Measurements from ENCODE around the gene PTPRE. TPM values are rescaled to one million over a fixed set of nuclear protein-coding genes. Genes with fewer than 3 reads are reported as not detected.

The PTPRE gene
- total and polyA plus RNA-seq, 10 of the 15 experiments (the other 5 are each of a cell fraction or from before 2014, with no cell fraction given): 2.9 to 7.6 (median 5.8) TPM

- CTCF ChIA-PET: no interaction called here
- FAIRE-seq: no peak
Observed at GRCh38 chr10:127979045-127979444, 72.1 kb downstream of the PTPRE start.

More at GRCh38 chr10:127979045-127979444, 72.1 kb downstream of the PTPRE start:
- no peaks in the 10 kb centered on the region for H3K36me3 ChIP-seq (ENCODE audit: control insufficient read depth in 2 of 2, insufficient read depth in 2 of 2, low read length in 1 of 2)
- no peak overlapping the region for H3K4me2 ChIP-seq (ENCODE audit: control insufficient read depth, insufficient read depth)
- no peaks in the 10 kb centered on the region; a peak in 1 of 4 replicates for H3K27me3 ChIP-seq (replicated peaks in 1 of 2; ENCODE audit: control insufficient read depth in 2 of 2, insufficient read depth in 2 of 2, low read length in 1 of 2)
- intact Hi-C loops (cut with micrococcal nuclease; ENCODE audit: unreplicated experiment) (no loop called here), in situ Hi-C loops (cut with MboI) (no loop called here)
- H4K20me1 ChIP-seq (ENCODE audit: control insufficient read depth, insufficient read depth): no peaks in the 10 kb centered on the region
- H3K9ac ChIP-seq (ENCODE audit: control insufficient read depth, insufficient read depth, low read length): no peak overlapping the region
- H3K4me3 ChIP-seq: no peak overlapping the region
- WGBS (ENCODE audit: insufficient coverage, insufficient replicate concordance, low lambda C conversion rate, missing lambda C conversion rate): 12% methylated on average over 5 of the region's 5 CpGs
- H2AFZ ChIP-seq (ENCODE audit: control insufficient read depth, low read depth, low read length): no peak overlapping the region
- no peaks in the 10 kb centered on the region for H3K4me1 ChIP-seq (ENCODE audit: control insufficient read depth, insufficient read depth, low read length)
- ATAC-seq: no peak
- no peak overlapping the region for H3K27ac ChIP-seq (ENCODE audit: control insufficient read depth, insufficient read depth)
- H3K79me2 ChIP-seq (ENCODE audit: control insufficient read depth, insufficient read depth, low read length): no peaks in the 10 kb centered on the region
- no TSS peak for BruUV-seq (replicated peaks)
- TF ChIP-seq RELA (IDR thresholded peaks at IDR 0.05; ENCODE audit: borderline replicate concordance, partially characterized antibody) (no peak), TAF1 (IDR thresholded peaks at IDR 0.05; ENCODE audit: borderline replicate concordance, low read depth, low read length) (no peak), PRDM15 (CRISPR knock-in tag; IDR thresholded peaks at IDR 0.05) (no peak), PML (IDR thresholded peaks at IDR 0.05; ENCODE audit: low read length) (no peak), MEF2A (IDR thresholded peaks at IDR 0.05; ENCODE audit: insufficient read depth, low read depth, low read length) (no peak), GATAD2B (conservative IDR thresholded peaks at IDR 0.05; ENCODE audit: low read depth) (no peak), NFYA (IDR thresholded peaks at IDR 0.05; ENCODE audit: borderline replicate concordance, low read depth, low read length) (no peak), MYB (IDR thresholded peaks at IDR 0.05; ENCODE audit: borderline replicate concordance, low read depth, low read length) (no peak), EED (IDR thresholded peaks at IDR 0.05; ENCODE audit: low read depth) (no peak), MEF2B (IDR thresholded peaks at IDR 0.05; ENCODE audit: partially characterized antibody, poor library complexity, severe bottlenecking) (no peak), BRCA1 (IDR thresholded peaks at IDR 0.05; ENCODE audit: low read depth, low read length) (no peak)
- POLR2A ChIA-PET: no interaction called here
- no peak for DNase-seq (ENCODE audit: low read depth, low spot score)
- SMC1A ChIA-PET (ENCODE audit: uncharacterized antibody, unreplicated experiment): interaction anchor here (0.6 kb wide), 1 partner anchor 93 kb away, joined by 4 read pairs; no protein-coding TSS in a partner anchor
- H3K9me3 ChIP-seq (replicated peaks; ENCODE audit: control insufficient read depth, insufficient read depth, low read length): no peaks in the 10 kb centered on the region
- RAD21 ChIA-PET (ENCODE audit: unreplicated experiment): no interaction called here
